ENCODE data around the gene RALGDS. TPM values are rescaled to one million over a fixed set of nuclear protein-coding genes. Genes with fewer than 3 reads are reported as not detected.

Gene RALGDS
- total and polyA plus RNA-seq, 2 of the 13 experiments (the other 11 are each of a cell fraction or from before 2014, with no cell fraction given) = 12.9 to 25.5 TPM

- intact Hi-C loops (cut with micrococcal nuclease; ENCODE audit: unreplicated experiment) (no loop called here), in situ Hi-C loops (cut with HindIII; ENCODE audit: extremely low pct_ligation_motif_present, low pct_unique_long_range_greater_than_20kb) (no loop called here)
- ChIA-PET CTCF (ENCODE audit: low intra/inter-chr PET ratio, low total read pairs) (no interaction called here), POLR2A (no interaction called here)
- Histone ChIP-seq H3K36me3 (replicated peaks in 1 of 2; ENCODE audit: control insufficient read depth in 1 of 2, insufficient read depth in 2 of 2, low read length in 2 of 2) (peaks cover 35 to 75% of the 10 kb centered on the region in 2 experiments; a peak in 4 of 5 replicates), H4K20me1 (ENCODE audit: insufficient read depth, low read length) (no peaks in the 10 kb centered on the region), H3K27ac (ENCODE audit: extremely low read length, insufficient read depth, low read length) (no peak overlapping the region), H3K9ac (ENCODE audit: insufficient read depth, low read depth, low read length) (no peak overlapping the region), H3K9me3 (ENCODE audit: low read length) (no peaks in the 10 kb centered on the region), H2AFZ (ENCODE audit: low read length) (no peak overlapping the region), H3K4me1 (ENCODE audit: insufficient read depth, low read length) (peaks cover 7% of the 10 kb centered on the region), H3K79me2 (ENCODE audit: insufficient read depth, low read length) (no peaks in the 10 kb centered on the region), H3K4me2 (ENCODE audit: low read depth, low read length) (no peak overlapping the region), H3K4me3 (replicated peaks in 1 of 3; ENCODE audit: insufficient read depth in 1 of 3, low read depth in 2 of 3, low read length in 3 of 3) (no peak overlapping the region), H3K27me3 (ENCODE audit: control insufficient read depth in 1 of 2, insufficient read depth in 2 of 2, low read length in 2 of 2) (no peaks in the 10 kb centered on the region)
- no peak for TF ChIP-seq RBM22 (optimal IDR thresholded peaks at IDR 0.05; ENCODE audit: low read length)
- TF ChIP-seq MXD4 (CRISPR knock-in tag; IDR thresholded peaks at IDR 0.05) = no peak
- TF ChIP-seq AGO2 (optimal IDR thresholded peaks at IDR 0.05; ENCODE audit: low read depth, low read length) = peak; percentile 69
- no peak for ATAC-seq
- no peak for DNase-seq (ENCODE audit: low spot score)
- no TSS peak for BruUV-seq (replicated peaks)
- WGBS (ENCODE audit: low lambda C conversion rate) = 100% methylated on average over 7 of the region's 24 CpGs
- FAIRE-seq = no peak
Measured at GRCh38 chr9:133054194-133054890, 66.7 kb downstream of the RALGDS start.

- POLR2A ChIA-PET = no interaction called here
- no peaks in the 10 kb centered on the region for H3K27me3 ChIP-seq (ENCODE audit: control insufficient read depth in 1 of 2, insufficient read depth in 2 of 2, low read length in 2 of 2)
- CTCF ChIA-PET (ENCODE audit: low intra/inter-chr PET ratio, low total read pairs) = no interaction called here
- intact Hi-C loops (cut with micrococcal nuclease; ENCODE audit: unreplicated experiment) (no loop called here), in situ Hi-C loops (cut with HindIII; ENCODE audit: extremely low pct_ligation_motif_present, low pct_unique_long_range_greater_than_20kb) (no loop called here)
- ATAC-seq = no peak
- no peak overlapping the region for H3K9ac ChIP-seq (ENCODE audit: insufficient read depth, low read depth, low read length)
- no peaks in the 10 kb centered on the region for H3K4me1 ChIP-seq (ENCODE audit: insufficient read depth, low read length)
- H3K4me3 ChIP-seq (replicated peaks in 1 of 3; ENCODE audit: insufficient read depth in 1 of 3, low read depth in 2 of 3, low read length in 3 of 3) = no peak overlapping the region
- peaks cover 36 to 81% of the 10 kb centered on the region in 2 experiments; a peak in 4 of 5 replicates for H3K36me3 ChIP-seq (replicated peaks in 1 of 2; ENCODE audit: control insufficient read depth in 1 of 2, insufficient read depth in 2 of 2, low read length in 2 of 2)
- DNase-seq (ENCODE audit: low spot score) = no peak
- no peak overlapping the region for H2AFZ ChIP-seq (ENCODE audit: low read length)
- H3K4me2 ChIP-seq (ENCODE audit: low read depth, low read length) = no peak overlapping the region
- no peak for FAIRE-seq
- H3K9me3 ChIP-seq (ENCODE audit: low read length) = no peaks in the 10 kb centered on the region
- H3K27ac ChIP-seq (ENCODE audit: extremely low read length, insufficient read depth, low read length) = no peak overlapping the region
- 96% methylated on average over 7 of the region's 9 CpGs for WGBS (ENCODE audit: low lambda C conversion rate)
- H4K20me1 ChIP-seq (ENCODE audit: insufficient read depth, low read length) = no peaks in the 10 kb centered on the region
- no TSS peak for BruUV-seq (replicated peaks)
- TF ChIP-seq PLRG1 (conservative IDR thresholded peaks at IDR 0.05) (no peak), ZBTB42 (CRISPR knock-in tag; IDR thresholded peaks at IDR 0.05) (no peak), NCOR1 (IDR thresholded peaks at IDR 0.05; ENCODE audit: borderline replicate concordance, low read length) (no peak), HNRNPUL1 (IDR thresholded peaks at IDR 0.05; ENCODE audit: low read depth, low read length) (no peak), ZNF547 (CRISPR knock-in tag; IDR thresholded peaks at IDR 0.05) (no peak)
- no peaks in the 10 kb centered on the region for H3K79me2 ChIP-seq (ENCODE audit: insufficient read depth, low read length)
Measured at GRCh38 chr9:133051966-133052539, 69.0 kb downstream of the RALGDS start.
